Subcutaneous adipose tissue (tissue), 4 donors: Measurements from ENCODE around the gene AVL9. TPM values are rescaled to one million over a fixed set of nuclear protein-coding genes. Genes with fewer than 3 reads are reported as not detected.

ENCODE experiments used
- total RNA-seq, 4 donors: library from RNA; depleted of rRNA; stranded (reverse); fragments of >200 nt; gene quantifications; one replicate each; pipeline ENCODE4 v1.1.0, GENCODE V29; 2016
- TF ChIP-seq, protein P1 (sequence below): fragments of 450-650 bp; IDR thresholded peaks from one replicate; pipeline ENCODE4 v1.5.1; 2016; ENCODE audit warnings: low read depth, mild to moderate bottlenecking, control low read depth, antibody characterized with exemption, moderate library complexity

Gene AVL9
- total RNA-seq, 4 donors from 2014 or later: 27.5 to 35.8 (median 30.9) TPM

DNA sequence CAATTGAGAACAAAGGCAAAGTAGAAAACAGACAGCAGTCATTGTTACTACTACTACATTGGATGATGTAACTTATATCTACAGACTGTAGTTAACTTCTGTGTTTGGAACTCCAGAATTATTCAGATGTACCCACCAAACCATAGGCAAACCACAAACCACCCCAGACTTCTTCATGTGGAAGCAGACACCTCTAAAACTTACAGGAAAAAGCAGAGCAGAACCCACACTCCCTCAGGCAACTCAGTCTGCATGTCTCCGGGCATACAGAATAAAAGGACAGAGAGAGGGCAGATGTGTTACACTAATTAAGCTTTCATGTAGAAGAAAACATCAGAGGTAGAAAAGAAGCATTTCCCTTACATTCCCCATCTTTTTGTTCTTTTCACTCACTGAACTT, 14.1 kb upstream of the AVL9 start:
- TF ChIP-seq, protein P1, sequence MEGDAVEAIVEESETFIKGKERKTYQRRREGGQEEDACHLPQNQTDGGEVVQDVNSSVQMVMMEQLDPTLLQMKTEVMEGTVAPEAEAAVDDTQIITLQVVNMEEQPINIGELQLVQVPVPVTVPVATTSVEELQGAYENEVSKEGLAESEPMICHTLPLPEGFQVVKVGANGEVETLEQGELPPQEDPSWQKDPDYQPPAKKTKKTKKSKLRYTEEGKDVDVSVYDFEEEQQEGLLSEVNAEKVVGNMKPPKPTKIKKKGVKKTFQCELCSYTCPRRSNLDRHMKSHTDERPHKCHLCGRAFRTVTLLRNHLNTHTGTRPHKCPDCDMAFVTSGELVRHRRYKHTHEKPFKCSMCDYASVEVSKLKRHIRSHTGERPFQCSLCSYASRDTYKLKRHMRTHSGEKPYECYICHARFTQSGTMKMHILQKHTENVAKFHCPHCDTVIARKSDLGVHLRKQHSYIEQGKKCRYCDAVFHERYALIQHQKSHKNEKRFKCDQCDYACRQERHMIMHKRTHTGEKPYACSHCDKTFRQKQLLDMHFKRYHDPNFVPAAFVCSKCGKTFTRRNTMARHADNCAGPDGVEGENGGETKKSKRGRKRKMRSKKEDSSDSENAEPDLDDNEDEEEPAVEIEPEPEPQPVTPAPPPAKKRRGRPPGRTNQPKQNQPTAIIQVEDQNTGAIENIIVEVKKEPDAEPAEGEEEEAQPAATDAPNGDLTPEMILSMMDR: no peak

DNA sequence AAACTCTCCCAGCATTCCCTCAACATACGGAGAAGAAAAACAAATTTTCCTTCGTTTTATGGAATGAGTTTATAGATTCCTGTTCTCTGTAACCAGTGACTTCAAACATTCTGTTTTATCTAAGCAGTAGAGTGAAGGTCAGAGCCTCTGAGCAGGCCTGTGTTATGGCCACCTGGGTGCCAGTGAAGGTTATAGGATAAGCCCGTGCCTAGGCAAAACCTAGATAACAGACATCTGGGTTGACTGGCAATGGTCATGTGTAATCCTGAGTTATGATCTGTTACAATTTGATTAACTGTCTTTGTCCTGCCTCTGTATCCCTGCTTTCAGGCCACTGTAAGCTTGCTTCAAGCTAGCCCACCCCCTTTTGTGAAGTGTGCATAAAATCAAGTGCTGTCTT, 13.4 kb upstream of the AVL9 start:
- TF ChIP-seq, protein P1: no peak

GRCh38 chr7:32489788-32490126, 5.5 kb upstream of the AVL9 start:
- TF ChIP-seq, protein P1: no peak

DNA sequence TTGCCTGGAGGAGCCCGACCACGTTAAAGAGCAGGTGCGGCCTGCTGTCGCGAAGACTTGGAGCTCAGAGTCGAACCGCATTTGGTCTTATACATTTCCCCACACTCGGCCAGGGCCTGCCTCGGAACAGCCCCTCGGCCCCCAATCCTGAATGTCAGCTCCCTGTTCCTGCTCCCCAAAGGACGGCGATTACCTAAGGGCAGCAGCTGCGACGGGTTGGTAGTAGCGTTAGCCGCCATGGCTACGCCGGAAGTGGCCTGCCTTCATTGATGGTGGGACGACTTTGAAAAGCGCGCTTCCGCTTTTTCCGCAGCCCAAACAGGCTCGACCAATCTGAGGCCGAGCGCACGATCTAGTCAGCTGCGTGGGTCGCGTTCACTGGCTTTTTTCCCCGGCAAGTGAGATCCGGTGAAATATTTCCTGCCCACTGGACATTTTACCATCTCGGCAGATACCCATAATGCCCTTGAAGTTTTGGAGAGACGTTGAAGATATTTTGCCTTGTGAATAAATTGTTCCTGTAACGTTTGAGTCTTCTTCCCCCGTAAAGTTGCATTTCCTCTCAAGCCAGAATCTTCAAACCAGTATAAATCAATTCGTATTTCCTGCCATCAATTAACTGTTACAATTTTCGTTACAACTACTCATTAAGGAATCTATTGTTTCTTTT, 5.0 kb upstream of the AVL9 start, which contains the start of gene LSM5:
Gene LSM5, minus strand, starts transcription at position 254 of the 670 bp plus-strand sequence. Its CDS starts 15 bp downstream, at position 239.
- TF ChIP-seq, protein P1: no peak

GRCh38 chr7:32494946-32495297, 367 bp upstream of the AVL9 start:
- TF ChIP-seq, protein P1: no peak

DNA sequence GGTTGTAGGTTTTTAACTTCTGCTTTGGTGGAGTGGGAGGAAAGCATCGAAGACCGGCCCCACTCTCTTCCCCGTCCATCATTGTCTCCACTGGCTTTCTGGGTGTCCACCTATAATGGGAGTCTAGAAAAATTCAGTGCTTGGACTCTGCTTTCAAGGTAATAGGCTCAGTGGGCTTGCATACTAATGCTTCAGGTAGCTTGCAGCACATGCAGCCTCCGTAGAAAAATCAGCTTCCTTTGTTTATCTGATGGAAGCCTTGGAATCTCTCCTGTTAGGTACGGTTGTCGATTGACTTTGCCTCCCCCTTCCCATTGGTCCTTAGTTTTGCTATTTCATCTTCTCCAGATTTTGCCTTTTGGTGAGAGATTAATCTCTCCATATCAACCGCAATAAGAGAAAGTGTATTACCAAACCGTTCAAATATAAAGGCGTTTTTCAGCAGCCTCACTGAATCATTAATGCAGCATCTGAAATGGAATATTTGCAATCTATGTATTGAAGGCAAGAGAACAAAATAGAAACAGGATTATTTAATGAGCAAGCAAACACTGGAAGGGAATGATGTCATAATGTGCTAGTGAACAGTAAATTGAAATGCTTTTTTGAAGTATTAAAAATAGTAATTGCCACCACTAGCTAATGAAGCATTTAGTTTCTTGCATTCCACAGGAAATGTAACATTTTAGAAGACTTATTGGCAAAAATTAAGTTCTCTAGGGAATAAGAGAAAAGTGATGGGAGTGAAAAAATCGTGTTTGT, 944 bp downstream of the AVL9 start:
- TF ChIP-seq, protein P1: no peak

DNA sequence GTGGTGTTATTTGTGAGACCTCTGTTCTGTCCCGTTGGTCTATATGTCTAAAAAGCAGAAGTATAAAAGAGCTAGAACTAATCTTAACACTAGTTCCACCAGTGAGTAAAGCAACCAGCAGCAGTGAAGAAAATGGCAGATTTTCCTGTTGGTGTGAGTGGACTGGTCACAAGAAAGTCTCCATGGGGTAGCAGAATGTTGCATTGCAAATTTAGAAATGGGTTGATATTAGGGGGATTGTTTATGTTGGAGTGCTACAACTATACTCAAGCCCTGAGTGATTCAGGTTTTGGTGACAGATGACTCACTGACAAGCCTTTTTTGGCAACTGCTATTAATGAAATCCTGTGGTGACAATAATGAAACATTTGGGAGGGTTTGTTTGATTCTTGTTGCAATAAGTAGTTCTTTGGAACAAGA, 5.6 kb downstream of the AVL9 start:
- TF ChIP-seq, protein P1: no peak
